Activated T-cell treated with anti-CD3 and anti-CD28 coated beads for 4 hours (primary cell): ENCODE data around the gene SPC24.
"Not testable (repeated sequence)": the region's sequence is repeated elsewhere in the genome, so short reads cannot be mapped to it uniquely, and the experiment has no call there.

Experiments used
- DNase-seq: peaks from one replicate; pipeline ENCODE4 v3.0.0-alpha.2; 2020

Gene SPC24

DNA sequence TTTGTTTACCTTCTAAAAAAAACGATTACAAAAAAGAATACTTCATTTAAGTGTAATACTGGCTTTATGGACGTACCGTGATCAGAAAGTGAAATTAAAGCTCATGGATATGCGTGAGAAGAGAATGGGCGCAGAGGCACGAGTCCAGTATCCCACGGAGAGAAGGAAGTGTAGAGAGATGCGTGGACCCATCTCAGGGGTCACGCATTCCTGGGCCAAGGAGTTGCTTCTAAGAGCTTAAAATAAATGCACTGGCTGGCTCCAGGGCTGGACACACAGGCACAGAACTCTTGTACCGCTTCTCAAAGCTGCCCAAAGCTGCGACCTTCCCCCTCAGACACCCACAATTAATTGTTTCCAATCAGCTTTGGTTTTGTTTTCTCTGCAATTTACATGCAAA lies 8.7 kb upstream of the SPC24 start:
- DNase-seq, result no peak

DNA sequence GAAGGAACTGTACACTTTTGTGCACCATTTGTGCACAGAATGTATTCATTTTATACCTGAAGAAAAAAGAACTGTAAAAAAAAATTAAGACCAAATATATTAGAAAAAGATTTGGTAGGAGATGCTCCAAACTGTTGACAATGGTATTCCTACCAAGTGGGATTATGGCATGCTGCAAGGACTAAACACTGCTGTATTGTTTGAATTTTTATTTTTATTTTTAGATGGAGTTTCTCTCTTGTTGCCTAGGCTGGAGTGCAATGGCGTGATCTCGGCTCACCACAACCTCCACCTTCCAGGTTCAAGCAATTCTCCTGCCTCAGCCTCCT lies 4.8 kb upstream of the SPC24 start:
- DNase-seq, result not testable (repeated sequence)

- no peak for DNase-seq
Observed at GRCh38 chr19:11159598-11160439, 4.2 kb upstream of the SPC24 start.

DNA sequence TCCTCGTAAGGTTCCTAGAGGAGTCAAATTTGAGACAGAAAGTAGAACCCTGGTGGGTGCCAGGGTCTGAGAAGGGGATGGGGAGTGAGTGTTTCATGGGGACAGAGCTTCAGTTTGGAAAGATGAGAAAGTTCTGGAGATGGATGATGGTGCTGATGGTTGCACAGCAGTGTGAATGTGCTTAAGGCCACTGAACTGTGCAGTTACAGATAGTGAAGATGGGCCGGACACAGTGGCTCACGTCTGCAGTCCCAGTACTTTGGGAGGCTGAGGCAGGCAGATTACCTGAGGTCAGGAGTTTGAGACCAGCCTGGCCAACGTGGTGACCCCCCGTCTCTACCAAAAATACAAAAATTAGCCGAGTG lies 917 bp downstream of the SPC24 start:
- no peak for DNase-seq

DNA sequence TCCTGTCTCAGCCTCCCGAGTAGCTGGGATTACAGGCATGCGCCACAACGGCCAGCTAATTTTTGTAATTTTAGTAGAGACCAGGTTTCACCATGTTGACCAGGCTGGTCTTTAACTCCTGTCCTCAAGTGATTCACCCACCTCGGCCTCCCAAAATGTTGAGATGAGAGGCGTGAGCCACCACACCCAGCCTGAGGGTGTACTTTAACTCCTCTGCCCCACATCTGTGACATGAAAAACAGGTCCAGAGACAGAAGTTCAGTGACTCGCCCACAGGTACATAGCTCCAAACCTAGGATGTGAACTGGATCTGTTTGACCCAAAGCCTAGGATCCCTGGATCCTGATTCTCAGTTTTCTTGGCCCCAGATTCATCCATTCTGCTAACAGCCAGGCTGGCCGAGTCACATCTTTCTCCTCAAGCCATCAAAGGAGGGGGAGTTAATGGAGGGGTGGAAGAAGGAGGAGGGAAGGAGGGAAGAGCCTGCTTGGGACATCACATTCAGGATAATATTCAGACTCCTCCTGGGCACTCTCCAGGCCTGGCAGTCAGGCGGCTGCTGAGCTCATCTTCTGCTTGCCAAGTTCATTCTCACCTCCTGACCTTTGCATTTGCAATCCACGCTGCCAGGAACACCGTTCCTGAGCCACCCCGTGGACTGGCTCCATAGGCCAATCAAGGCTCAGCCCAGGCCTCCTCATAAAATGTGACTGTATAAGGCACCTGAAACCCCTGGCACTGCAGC lies 3.1 kb downstream of the SPC24 start:
- DNase-seq, result no peak

DNA sequence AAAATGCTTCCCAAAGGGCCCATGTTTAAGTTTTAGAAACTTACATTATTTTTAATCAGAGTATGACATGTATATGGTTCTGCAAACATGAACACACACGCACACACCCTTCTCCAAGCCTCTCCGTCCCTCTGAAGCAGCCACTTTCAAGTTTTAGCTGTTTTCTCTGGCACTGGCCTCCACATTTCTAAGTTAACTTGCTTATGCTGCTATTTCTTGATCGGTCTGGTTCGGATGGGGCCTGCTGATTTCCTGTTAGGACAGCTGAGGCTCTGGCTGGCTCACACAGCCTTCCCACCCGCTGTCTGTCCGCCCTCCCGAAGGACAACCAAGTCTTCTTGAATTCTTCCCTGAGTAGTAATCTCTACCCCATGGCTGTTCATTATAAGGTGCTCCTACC lies 4.4 kb downstream of the SPC24 start:
- DNase-seq, result no peak

- DNase-seq, result no peak
Observed at GRCh38 chr19:11148001-11148400, 7.6 kb downstream of the SPC24 start.

- DNase-seq, result no peak
Observed at GRCh38 chr19:11145536-11145924, 10.1 kb downstream of the SPC24 start.

DNA sequence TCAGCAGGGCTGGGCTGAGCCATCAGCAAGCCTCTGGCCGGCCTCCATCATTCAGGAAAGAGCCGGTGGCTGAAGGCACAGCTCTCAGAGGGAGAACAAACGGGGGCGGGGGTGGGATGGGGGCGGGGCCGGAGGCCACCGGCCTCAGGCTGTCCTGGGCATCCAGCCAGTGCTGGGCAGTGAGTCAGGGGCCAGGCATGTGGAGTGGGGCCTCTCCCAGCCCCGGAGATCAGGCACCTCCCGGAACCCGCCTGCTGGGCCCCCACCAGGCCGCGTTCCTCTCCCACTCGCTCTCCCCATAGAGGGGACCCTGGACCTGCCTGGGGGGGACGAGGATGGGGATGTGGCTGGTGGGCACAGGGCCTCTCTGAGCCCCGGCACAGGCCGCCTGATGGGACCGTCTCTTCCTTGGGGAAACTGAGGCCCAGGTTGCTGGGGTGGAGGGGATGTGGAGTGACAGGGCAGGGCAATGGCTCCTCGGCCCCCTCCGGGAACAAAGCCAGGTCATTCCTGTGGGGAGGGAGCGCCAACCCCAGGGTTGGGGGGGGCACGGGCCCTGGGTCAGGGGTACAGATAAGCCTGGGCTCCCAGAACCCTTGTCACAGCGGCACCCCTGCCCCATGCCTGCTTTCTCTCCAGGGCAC lies 12.9 kb downstream of the SPC24 start:
- no peak for DNase-seq

GRCh38 chr19:11141937-11142527 lies 13.6 kb downstream of the SPC24 start:
- DNase-seq, result no peak

DNA sequence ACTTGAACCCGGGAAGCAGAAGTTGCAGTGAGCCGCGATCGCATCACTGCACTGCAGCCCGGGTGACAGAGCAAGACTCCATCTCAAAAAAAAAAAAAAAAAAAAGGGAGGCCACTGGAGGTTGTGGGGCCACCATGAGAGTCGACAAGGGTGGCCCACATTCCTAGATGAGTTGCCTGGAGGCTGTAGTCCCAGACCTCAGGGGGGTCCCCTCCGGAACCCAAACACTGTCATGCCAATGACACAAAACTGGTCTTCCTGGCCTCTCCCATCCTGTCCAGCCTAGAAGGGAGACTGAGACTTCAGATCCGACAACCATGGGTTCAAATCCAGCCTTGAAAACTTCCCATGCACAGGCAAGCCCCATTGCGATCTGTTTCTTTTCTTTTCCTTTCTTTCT lies 14.7 kb downstream of the SPC24 start:
- no peak for DNase-seq

- not testable (repeated sequence) for DNase-seq
Observed at GRCh38 chr19:11140023-11140538, 15.5 kb downstream of the SPC24 start.

DNA sequence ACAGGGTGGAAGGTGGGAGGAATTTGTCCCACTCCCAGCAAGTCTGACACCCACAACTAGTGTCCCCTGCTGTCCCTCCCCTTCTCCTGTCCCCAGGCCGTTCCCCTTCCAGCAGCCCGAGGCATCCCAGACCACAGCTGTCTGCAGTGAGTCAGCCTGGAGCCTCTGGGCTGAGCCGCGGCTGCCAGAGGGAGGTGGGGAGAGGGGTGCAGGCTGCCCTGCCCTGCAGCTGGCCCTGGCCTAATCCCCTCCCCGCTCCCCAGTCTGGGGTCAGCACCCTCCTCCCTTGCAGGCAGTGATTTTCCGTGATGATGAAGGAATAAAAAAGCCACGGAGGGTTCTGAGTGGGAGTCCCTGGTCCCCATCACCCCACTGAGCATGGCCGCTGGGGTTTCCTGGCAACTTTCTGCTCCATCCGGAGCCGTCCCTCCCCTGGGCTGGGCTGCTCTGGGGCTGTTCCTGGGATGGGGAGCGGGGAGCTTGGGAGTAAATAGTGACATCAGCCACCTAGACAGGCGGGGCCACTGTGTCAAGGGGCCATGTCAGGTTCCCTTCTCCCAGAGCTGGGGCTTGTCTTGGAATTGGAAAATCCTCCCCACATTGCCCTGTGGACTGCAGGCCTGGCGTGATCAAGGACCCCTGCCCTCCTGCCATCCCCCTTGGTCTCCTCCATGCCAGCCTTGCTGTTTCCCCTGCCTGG lies 16.8 kb downstream of the SPC24 start:
- DNase-seq, result no peak

DNA sequence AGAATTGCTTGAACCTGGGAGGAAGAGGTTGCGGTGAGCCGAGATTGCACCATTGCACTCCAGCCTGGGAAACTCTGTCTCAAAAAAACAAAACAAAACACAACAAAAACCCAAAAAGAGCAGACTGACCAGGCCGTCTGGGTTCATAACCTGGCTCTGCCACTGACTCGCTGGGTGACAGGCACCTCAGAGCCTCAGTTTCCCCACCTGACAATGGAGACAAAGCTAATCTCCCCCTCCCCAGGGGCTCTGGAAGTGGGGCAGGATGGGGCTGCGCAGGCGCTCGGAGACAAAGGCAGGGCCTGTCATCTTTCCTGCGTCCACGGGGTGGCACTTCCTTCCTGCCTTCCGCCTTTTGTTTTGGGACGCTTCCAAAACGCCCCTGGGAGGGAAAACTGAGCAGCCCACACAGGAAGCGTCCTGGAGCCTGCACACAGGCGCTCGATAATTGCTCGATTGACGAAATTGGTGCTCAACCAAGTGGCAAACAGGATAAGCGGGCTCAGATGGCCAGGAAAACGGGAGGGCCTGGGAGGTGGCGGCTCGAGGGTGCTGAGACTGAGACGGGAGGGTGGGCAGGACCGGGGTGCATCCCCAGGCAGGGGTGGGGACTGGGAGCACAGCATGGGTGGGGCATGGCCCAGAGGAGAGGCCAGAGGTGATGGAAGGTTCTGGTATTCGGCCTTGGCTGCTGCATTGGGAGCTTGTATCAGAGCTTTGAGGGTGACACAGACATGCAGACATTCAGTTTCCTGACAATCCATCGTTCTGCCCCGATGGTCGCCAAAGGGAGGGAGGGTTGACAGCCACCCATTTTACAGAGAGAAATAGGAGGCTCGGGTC lies 17.8 kb downstream of the SPC24 start:
- peak; percentile 13 for DNase-seq

DNA sequence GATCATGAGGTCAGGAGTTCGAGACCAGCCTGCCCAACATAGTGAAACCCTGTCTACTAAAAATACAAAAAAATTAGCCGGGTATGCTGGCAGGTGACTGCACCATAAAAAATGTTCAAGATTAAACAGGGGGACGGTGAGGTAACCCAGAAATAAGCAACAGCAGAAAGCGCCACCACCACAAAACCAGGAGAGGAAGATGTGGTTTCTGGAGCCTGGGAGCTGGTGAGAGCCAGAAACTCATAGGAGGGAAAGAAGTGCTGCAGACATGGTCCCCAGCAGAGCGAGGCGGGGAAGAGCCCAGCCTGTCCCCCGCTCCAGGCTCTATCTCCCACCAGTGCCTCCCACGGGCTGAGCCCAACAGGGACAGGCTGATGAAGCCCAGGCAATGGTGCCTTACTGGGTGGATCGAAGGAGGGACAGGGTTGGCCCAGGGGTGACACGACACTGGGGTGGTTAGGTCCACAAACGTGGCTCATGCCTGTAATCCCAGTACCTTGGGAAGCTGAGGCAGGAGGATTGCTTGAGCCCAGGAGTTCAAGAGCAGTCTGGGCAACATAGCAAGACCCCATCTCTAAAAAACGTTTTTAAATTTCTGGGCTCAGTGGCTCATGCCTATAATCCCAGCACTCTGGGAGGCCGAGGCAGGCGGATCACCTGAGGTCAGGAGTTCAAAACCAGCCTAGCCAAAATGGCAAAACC lies 19.0 kb downstream of the SPC24 start:
- no peak for DNase-seq

GRCh38 chr19:11131471-11131870 lies 24.1 kb downstream of the SPC24 start:
- DNase-seq, result no peak

DNA sequence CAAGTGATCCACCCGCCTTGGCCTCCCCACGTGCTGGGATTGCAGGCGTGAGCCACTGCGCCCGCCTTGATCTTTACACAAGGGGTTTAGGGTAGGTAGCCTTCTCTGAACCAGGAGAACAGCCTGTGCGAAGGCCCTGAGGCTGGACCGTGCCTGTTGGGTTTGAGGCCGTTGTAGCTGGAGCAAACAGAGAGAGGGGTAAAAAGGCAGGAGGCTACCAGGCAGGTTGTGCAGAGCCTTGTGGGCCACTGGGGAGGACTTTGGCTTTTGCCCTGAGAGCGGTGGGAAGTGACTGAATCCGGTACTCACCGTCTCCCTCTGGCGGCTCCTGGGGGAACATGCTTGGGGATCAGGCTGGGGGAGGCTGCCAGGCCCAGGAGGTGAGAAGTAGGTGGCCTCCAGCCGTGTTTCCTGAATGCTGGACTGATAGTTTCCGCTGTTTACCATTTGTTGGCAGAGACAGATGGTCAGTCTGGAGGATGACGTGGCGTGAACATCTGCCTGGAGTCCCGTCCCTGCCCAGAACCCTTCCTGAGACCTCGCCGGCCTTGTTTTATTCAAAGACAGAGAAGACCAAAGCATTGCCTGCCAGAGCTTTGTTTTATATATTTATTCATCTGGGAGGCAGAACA lies 24.6 kb downstream of the SPC24 start:
- DNase-seq, result peak; percentile 60

DNA sequence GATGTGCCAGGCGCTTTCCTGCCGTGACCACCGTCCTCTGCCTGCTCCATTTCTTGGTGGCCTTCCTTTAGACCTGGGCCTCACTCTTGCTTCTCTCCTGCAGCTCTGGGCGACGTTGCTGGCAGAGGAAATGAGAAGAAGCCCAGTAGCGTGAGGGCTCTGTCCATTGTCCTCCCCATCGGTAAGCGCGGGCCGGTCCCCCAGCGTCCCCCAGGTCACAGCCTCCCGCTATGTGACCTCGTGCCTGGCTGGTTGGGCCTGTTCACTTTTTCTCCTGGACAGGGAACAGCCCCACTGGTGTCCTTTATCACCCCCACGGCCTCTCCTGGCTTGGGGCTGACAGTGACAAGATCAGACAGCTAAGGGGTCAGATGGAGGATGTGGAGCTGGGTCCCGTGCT lies 27.7 kb downstream of the SPC24 start:
- DNase-seq, result no peak

DNA sequence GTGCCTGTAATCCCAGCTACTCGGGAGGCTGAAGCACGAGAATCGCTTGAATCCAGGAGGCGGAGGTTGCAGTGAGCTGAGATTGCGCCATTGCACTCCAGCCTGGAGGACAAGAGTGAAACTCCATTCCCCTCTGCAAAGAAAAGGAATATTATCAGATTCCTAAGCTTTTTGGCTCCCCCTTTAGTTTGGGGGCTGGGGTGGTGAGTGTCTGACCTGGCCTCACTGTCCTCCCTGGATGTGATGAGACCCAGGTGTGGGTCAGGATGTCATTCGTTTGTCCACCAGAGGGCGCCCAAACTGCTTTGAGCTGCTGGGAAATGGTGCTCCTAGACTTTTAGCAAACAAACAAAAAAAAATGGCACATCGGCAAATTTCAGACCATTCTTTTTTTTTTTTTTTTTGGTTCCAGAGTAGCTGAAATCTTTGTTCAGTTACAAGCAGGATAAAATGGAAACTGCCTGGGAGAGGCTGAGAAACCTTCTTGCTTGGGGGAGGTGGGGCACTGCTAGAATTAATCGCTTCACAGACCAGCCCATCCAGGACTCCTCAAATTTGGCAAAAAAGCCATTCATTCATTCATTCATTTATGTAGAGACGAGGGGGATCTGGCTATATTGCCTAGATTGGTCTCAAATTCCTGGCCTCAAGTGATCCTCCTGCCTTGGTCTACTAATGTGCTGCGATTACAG lies 29.4 kb downstream of the SPC24 start:
- peak; percentile 70 for DNase-seq

DNA sequence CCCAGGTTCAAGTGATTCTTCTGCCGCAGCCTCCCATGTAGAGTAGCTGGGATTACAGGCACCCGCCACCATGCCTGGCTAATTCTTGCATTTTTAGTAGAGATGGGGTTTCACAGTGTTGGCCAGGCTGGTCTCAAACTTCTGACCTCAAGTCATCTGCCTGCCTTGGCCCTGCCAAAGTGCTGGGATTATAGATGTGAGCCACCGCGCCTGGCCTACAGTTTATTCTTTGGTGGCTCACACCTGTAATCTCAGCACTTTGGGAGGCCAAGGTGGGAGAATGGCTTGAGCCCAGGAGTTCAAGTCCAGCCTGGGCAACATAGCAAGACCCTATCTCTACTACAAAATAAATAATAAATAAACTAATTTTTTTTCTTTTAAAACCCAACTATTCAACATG lies 31.4 kb downstream of the SPC24 start:
- not testable (repeated sequence) for DNase-seq
